ENCODE results near the gene GLRA2. TPM values are rescaled to one million over a fixed set of nuclear protein-coding genes. Genes with fewer than 3 reads are reported as not detected.

The GLRA2 gene
- total RNA-seq, 4 donors from 2014 or later = not detected

GRCh38 chrX:14581081-14581480, 51.7 kb downstream of the GLRA2 start:
- Histone ChIP-seq H3K27me3 (no peaks in the 10 kb centered on the region), H3K4me3 (no peak overlapping the region), H3K9me3 (no peaks in the 10 kb centered on the region), H3K36me3 (no peaks in the 10 kb centered on the region), H3K27ac (no peak overlapping the region), H3K4me1 (no peaks in the 10 kb centered on the region)
- TF ChIP-seq POLR2A (IDR thresholded peaks at IDR 0.05) (no peak), CTCF (IDR thresholded peaks at IDR 0.05 in 4 of 5, conservative IDR thresholded peaks at IDR 0.05 in 1 of 5) (no peak)
- DNase-seq (no peak), ATAC-seq (no peak)
- intact Hi-C loops (cut with DNase I; ENCODE audit: low total_unique reads) = no loop called here
- in situ Hi-C loops (cut with MboI; ENCODE audit: low sequenced_read_pairs in 4 of 4) = no loop called here

- Histone ChIP-seq H3K36me3 (no peaks in the 10 kb centered on the region), H3K27ac (no peak overlapping the region), H3K4me1 (no peaks in the 10 kb centered on the region), H3K9me3 (no peaks in the 10 kb centered on the region), H3K27me3 (no peaks in the 10 kb centered on the region), H3K4me3 (no peak overlapping the region)
- ATAC-seq (no peak), DNase-seq (no peak)
- in situ Hi-C loops (cut with MboI; ENCODE audit: low sequenced_read_pairs in 4 of 4) (no loop called here), intact Hi-C loops (cut with DNase I; ENCODE audit: low total_unique reads) (no loop called here)
- TF ChIP-seq CTCF (IDR thresholded peaks at IDR 0.05 in 4 of 5, conservative IDR thresholded peaks at IDR 0.05 in 1 of 5) = no peak
- no peak for TF ChIP-seq POLR2A (IDR thresholded peaks at IDR 0.05)
Measured at GRCh38 chrX:14584548-14584947, 55.2 kb downstream of the GLRA2 start.

- DNase-seq = no peak
- Histone ChIP-seq H3K4me3 (no peak overlapping the region), H3K36me3 (no peaks in the 10 kb centered on the region), H3K27me3 (no peaks in the 10 kb centered on the region), H3K9me3 (no peaks in the 10 kb centered on the region), H3K27ac (no peak overlapping the region), H3K4me1 (no peaks in the 10 kb centered on the region)
- in situ Hi-C loops (cut with MboI; ENCODE audit: low sequenced_read_pairs in 4 of 4) (no loop called here), intact Hi-C loops (cut with DNase I; ENCODE audit: low total_unique reads) (no loop called here)
- no peak for TF ChIP-seq CTCF (IDR thresholded peaks at IDR 0.05 in 4 of 5, conservative IDR thresholded peaks at IDR 0.05 in 1 of 5)
- no peak for TF ChIP-seq POLR2A (IDR thresholded peaks at IDR 0.05)
- no peak for ATAC-seq
Measured at GRCh38 chrX:14590216-14590615, 60.9 kb downstream of the GLRA2 start.

- H3K4me1 ChIP-seq = no peaks in the 10 kb centered on the region
- TF ChIP-seq POLR2A (IDR thresholded peaks at IDR 0.05) (no peak), CTCF (IDR thresholded peaks at IDR 0.05 in 4 of 5, conservative IDR thresholded peaks at IDR 0.05 in 1 of 5) (no peak)
- ATAC-seq (no peak), DNase-seq (no peak)
- no peaks in the 10 kb centered on the region for H3K27me3 ChIP-seq
- H3K36me3 ChIP-seq = no peaks in the 10 kb centered on the region
- H3K4me3 ChIP-seq = no peak overlapping the region
- in situ Hi-C loops (cut with MboI; ENCODE audit: low sequenced_read_pairs in 4 of 4) = no loop called here
- H3K9me3 ChIP-seq = no peaks in the 10 kb centered on the region
- intact Hi-C loops (cut with DNase I; ENCODE audit: low total_unique reads) = no loop called here
- H3K27ac ChIP-seq = no peak overlapping the region
Measured at GRCh38 chrX:14590693-14591424, 61.5 kb downstream of the GLRA2 start.

- Histone ChIP-seq H3K36me3 (no peaks in the 10 kb centered on the region), H3K9me3 (no peaks in the 10 kb centered on the region), H3K4me3 (no peak overlapping the region), H3K4me1 (no peaks in the 10 kb centered on the region), H3K27ac (no peak overlapping the region), H3K27me3 (no peaks in the 10 kb centered on the region)
- DNase-seq (no peak), ATAC-seq (no peak)
- in situ Hi-C loops (cut with MboI; ENCODE audit: low sequenced_read_pairs in 4 of 4) (no loop called here), intact Hi-C loops (cut with DNase I; ENCODE audit: low total_unique reads) (no loop called here)
- TF ChIP-seq POLR2A (IDR thresholded peaks at IDR 0.05) = no peak
Measured at GRCh38 chrX:14591976-14592375, 62.6 kb downstream of the GLRA2 start.

Measured in gastrocnemius medialis (tissue), 4 donors.